Measurements from ENCODE around the gene ACTN4. TPM values are rescaled to one million over a fixed set of nuclear protein-coding genes. Genes with fewer than 3 reads are reported as not detected.

Gene ACTN4
- total and polyA plus RNA-seq, 2 donors (not counting 3 experiments of a cell fraction or from before 2014, with no cell fraction given), result 313 to 748 TPM

DNA sequence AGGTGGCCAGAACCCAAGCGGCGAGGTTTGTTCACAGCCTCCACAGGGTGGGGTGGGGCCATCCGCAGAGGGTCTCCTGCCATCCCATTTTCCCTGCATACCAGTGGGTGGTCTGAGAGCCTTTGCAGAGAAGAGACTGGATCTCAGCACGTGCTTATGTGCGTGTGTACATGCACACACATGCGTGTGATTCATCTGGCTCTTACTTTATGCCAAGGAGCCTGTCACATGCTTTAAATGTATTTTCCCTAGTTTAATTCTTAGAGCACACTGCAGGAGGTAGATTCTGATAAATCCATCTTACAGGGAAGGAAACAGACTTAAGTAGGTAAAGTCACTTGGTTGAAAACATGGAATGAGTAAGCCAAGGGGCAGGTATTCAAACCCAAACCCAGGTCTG lies 49.7 kb downstream of the ACTN4 start:
- no peak overlapping the region for H2AFZ ChIP-seq (ENCODE audit: low read depth, low read length)
- H3K27ac ChIP-seq (ENCODE audit: insufficient read depth, low read depth, low read length), result no peak overlapping the region
- no peak overlapping the region for H3K4me3 ChIP-seq (replicated peaks in 1 of 3; ENCODE audit: insufficient read depth in 1 of 3, low read depth in 1 of 3, low read length in 3 of 3)
- ChIA-PET POLR2A (no interaction called here), CTCF (interaction anchor here (0.6 kb wide), 1 partner anchor 29 kb away, joined by 3 read pairs; no protein-coding TSS in a partner anchor)
- no peaks in the 10 kb centered on the region for H3K9me3 ChIP-seq (replicated peaks; ENCODE audit: control insufficient read depth, insufficient read depth, low read length)
- H3K36me3 ChIP-seq (ENCODE audit: control insufficient read depth in 2 of 2, extremely low read depth in 1 of 2, insufficient read depth in 2 of 2, low read length in 2 of 2), result peaks cover 14 to 23% of the 10 kb centered on the region in 2 experiments
- peaks cover 29% of the 10 kb centered on the region for H3K4me1 ChIP-seq (ENCODE audit: control insufficient read depth, extremely low read depth, insufficient read depth, low read length)
- no peaks in the 10 kb centered on the region for H4K20me1 ChIP-seq (replicated peaks; ENCODE audit: control insufficient read depth, extremely low read depth, insufficient read depth, low read length)
- no peaks in the 10 kb centered on the region for H3K9me1 ChIP-seq (replicated peaks; ENCODE audit: control insufficient read depth, extremely low read depth, insufficient read depth, low read length)
- TF ChIP-seq POLR2A (IDR thresholded peaks at IDR 0.05; ENCODE audit: low read depth, low read length) (no peak), EZH2 (IDR thresholded peaks at IDR 0.05; ENCODE audit: borderline replicate concordance, low read depth, low read length, severe bottlenecking) (no peak), POLR2AphosphoS5 (IDR thresholded peaks at IDR 0.05; ENCODE audit: insufficient read depth, low read depth, low read length) (no peak), FOS (IDR thresholded peaks at IDR 0.05; ENCODE audit: borderline replicate concordance, insufficient read depth, low read length) (no peak), MYC (IDR thresholded peaks at IDR 0.05; ENCODE audit: low read depth, low read length) (no peak), CTCF (IDR thresholded peaks at IDR 0.05; ENCODE audit: extremely low read depth in 1 of 2, insufficient read depth in 1 of 2, low read depth in 1 of 2, low read length in 2 of 2) (no peak), GATA2 (IDR thresholded peaks at IDR 0.05; ENCODE audit: insufficient read depth, insufficient read length, low read depth, low read length) (no peak), JUN (IDR thresholded peaks at IDR 0.05; ENCODE audit: borderline replicate concordance, insufficient read depth, insufficient read length, low read depth) (no peak)
- TF ChIP-seq, protein P1, sequence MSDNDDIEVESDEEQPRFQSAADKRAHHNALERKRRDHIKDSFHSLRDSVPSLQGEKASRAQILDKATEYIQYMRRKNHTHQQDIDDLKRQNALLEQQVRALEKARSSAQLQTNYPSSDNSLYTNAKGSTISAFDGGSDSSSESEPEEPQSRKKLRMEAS (IDR thresholded peaks at IDR 0.05; ENCODE audit: insufficient read depth, insufficient read length), result no peak
- H3K27me3 ChIP-seq (ENCODE audit: control insufficient read depth in 2 of 2, insufficient read depth in 2 of 2, low read length in 2 of 2), result no peaks in the 10 kb centered on the region
- FAIRE-seq (peak; percentile 4), DNase-seq (ENCODE audit: low read depth, low spot score) (no peak)
- H3K79me2 ChIP-seq (ENCODE audit: control insufficient read depth, insufficient read depth, low read length), result peaks cover 88% of the 10 kb centered on the region
- H3K9ac ChIP-seq (replicated peaks; ENCODE audit: extremely low read depth, insufficient read depth, low read length), result no peak overlapping the region
- no peak overlapping the region for H3K4me2 ChIP-seq (ENCODE audit: insufficient read depth, low read length)
- dilution Hi-C loops (cut with MboI; ENCODE audit: extremely low pct_ligation_motif_present, low sequenced_read_pairs) (no loop called here), intact Hi-C loops (cut with micrococcal nuclease) (no loop called here)
- BruUV-seq (replicated peaks), result no TSS peak
